ENCODE measurements around the gene ATP1B4.
A peak's percentile ranks its signal among the peaks of the same experiment; 100 is the strongest.
"Not testable (repeated sequence)": the region's sequence is repeated elsewhere in the genome, so short reads cannot be mapped to it uniquely, and the experiment has no call there.

Gene ATP1B4

DNA sequence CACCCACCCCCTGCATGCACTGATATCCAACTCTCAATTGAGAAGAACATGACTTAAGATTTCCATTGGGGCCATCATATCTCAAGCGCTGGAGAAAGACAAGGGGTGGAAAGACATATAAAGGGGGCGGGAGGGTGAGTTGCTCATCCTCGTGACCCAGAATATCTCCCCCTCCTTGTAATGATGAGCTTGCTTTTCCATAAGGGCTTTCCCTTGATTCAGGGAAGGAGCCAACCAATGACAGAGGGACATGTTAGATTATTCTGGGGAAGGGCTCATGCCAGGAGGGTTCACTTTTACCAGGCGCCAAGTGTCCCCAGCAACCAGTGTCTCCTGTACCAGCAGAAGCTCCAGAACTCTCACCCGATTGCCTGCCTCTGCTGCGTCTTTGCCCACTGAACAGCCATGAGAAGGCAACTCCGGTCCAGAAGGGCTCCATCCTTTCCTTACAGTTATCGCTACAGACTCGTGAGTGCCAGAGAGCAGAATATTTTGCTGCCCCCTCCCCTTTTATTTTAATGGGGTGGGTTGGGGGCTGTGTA lies at the start of gene ATP1B4:
Gene ATP1B4, plus strand, starts transcription at position 326 of the 542 bp plus-strand sequence. Its CDS starts 80 bp downstream, at position 406.
- no peak for DNase-seq

DNA sequence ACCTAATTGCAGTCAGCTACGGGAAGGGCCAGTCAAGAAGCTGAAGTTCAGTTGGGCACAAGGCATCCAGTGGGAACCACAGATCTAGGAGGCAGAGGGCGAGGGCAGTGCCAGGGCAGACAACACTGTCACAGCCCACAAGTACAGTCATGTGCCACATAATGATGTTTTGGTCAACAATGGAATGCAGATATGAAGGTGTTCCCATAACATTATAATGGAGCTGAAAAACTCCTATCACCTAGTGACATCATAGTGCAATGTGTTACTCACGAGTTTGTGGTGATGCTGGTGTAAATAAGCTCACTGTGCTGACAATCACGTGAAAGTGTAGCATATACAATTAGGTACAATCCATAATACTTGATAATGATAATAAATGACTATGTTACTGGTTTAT lies 46.1 kb upstream of the ATP1B4 start:
- DNase-seq, result no peak

DNA sequence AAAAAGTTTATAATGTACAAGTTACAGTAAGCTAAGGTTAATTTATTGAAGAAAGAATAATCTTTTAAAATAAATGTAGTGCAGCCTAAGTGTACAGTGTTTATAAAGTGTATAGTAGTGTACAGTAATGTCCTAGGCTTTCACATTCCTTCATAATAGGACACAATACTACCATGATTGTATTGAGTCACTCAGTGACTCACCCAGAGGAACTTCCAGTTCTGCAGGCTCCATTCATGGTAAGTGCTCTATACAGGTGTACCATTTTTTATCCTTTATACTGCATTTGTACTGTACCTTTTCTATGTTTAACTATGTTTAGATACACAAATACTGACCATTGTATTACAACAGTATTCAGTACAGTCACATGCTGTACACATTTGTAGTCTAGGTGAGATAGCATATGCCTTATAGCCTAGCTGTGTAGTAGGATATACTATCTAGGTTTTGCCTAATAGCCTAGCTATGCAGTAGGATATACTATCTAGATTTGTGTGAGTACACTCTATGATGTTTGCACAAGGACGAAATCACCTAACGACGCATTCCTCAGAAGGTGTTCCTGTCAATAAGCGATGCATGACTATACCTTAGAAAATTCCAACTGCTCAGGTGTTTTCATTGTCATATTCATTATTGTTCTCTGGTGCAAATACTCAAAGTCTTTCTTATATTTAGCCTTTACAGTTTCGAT lies 45.2 kb upstream of the ATP1B4 start:
- DNase-seq, result no peak

DNA sequence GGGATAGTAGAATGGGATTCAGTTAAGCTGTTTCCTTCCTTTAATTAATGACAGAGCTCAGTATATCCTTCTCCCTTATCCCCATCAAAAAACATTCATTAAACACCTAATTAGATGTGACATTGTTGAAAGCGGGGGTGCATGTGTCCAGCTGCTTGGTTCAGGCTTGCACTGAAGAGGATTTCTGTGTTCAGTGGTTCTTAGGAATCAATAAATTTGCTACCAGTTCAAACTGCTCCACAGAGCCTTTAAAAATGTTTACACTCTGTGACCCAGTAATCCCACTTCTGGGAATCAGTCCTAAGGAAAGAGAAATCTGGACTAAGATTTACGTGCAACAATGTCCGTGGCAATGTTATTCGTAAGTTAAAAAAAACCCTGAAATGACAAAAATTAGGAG lies 43.5 kb upstream of the ATP1B4 start:
- no peak for DNase-seq

DNA sequence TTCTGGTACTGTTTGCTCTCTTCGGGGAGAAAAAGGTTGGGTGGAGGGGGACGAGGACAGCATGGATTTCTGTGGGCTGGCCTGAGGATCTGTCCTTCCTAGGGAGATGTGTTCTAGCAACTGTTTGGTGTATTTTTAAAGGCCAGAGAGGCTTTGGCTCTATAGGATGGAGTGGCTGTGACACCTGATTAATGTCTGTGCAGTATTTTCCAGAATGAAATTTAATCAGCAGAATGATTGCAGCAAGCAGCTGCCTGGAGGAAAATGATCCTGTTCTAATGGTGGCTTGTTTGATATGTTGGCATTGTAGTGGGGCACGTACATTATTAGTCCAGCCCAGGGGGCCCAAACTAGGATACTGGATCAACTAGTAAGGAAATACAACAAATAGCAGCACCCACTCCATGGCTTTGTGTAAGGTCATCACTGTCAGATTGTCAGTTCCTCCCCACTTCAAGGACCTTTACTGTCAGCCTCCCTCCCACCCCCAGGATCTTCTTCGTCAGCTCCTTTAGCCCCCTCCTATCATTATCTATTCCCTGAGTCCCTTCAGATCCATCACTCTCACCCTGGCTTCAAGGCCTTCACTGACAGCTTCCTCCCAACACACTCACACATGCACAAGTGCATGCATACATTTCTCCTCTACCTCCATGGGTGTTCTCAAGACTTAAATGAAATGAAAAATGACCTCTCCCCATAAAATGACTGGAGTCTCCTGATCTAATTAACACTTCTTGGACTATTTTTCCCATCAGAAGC lies 40.2 kb upstream of the ATP1B4 start:
- DNase-seq, result no peak

DNA sequence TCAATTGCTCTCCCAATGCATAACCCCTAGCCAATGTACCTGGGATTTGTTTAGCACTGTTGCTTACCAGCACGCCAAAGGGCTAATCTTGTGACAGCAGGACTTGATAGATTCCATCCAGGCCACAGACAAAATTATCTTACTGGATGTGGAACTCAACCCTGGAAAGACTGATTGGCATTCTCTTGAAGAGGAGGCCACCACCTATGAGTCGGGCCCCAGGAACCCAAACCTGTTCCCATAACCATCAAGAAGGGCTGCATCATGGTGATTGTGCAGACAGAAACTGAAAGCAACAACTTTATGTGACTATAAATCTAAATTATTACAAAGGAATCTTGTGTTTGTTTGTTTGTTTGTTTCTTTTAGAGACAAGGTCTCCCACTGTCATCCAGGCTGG lies 30.8 kb upstream of the ATP1B4 start:
- DNase-seq, result no peak

DNA sequence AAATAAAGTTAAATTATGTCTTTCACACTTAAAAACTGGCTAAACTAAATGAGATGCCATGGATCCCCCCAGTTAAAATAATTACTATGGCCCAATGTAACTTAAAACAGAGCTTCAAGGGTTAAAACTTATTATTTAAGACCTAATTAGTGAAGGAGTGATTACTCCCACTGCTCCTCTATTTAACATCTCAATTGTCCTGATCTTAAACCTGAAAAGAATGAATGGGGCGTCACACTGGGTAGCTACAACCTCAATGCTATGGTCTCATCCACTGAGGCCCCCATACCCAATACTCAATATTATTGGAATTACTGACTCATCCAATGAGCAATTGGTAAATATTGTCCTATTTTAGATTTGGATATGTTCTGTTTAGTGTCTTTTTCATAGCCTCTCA lies 29.5 kb upstream of the ATP1B4 start:
- DNase-seq, result no peak

DNA sequence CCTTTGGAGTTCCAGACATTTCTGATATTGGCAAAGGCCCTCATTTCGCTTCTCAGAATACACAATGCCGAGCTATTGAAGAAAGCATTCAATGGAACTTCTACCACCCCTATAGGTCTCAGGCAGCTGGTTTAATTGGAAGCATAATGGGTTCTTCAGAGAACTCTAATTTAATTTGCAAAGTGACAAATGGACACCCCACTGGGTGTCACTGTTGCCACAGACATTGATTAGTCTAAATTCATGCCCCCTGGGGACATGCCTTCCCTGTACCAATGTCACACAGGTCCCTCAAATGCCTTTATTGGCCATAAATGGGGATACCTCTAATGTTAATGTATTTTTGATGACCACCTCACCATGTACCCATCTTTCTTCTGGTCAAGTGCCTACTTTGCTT lies 27.7 kb upstream of the ATP1B4 start:
- peak in 1 of 2 experiments; percentile 1 for DNase-seq

DNA sequence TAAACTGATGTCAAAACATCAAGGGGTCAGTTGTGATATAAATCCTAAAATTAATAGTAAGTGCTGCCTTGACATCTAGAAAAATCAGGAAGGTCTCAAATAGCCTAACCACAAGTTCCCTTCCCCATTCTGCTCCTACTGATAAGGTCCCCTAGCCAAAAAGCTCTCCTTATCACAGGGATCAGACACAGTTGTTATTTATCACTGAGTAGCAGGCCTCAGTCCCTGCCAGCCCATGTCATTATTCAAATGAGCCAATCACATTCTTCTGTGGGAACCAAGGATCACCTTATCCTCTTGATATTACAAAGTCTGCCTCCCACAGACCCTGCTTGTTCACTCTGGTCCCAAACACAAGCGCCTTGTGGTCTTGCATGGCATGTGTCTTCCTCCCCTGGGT lies 27.3 kb upstream of the ATP1B4 start:
- DNase-seq, result no peak

DNA sequence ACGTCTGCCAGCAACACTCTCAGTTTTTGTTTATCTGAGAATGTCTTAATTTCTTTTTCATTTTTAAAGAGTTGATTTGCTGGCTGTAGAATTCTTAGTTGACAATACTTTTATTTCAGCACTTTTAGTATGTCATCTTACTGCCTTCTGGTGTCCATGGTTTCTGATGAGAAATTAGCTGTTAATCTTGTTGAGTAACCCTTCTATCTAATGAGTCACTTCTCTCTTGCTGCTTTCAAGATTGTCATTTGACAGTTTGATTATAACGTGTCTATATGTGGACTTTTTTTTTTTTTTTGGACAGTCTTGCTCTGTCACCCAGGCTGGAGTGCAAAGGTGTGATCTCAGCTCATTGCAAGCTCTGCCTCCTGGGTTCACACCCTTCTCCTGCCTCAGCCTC lies 26.6 kb upstream of the ATP1B4 start:
- no peak for DNase-seq

DNA sequence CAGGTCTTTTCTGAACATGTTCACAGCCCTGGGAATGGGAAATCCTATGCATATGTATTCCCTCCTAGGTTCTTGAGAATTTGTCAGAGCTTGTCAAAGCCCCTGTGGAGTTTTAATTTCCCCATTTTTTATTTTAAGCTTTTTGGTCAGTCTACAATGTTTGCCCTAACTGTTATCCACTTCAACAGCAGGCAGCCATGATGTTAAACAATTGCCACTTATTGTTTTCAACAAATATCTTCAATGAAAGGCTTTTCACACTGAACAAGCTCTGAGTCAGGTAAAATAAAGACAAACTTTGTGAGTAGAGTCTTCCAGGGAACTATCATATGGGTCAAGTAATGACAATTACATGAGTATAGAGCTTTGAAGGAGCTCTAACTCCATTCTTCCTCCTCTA lies 25.0 kb upstream of the ATP1B4 start:
- no peak for DNase-seq

DNA sequence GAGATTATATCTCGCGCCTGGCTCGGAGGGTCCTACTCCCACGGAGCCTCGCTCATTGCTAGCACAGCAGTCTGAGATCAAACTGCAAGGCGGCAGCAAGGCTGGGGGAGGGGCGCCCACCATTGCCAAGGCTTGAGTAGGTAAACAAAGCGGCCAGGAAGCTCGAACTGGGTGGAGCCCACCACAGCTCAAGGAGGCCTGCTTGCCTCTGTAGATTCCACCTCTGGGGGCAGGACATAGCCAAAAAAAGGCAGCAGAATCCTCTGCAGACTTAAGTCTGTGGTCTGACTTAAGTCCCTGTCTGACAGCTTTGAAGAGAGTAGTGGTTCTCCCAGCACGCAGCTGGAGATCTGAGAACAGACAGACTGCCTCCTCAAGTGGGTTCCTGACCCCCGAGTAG lies 17.3 kb upstream of the ATP1B4 start:
- DNase-seq, result not testable (repeated sequence)

DNA sequence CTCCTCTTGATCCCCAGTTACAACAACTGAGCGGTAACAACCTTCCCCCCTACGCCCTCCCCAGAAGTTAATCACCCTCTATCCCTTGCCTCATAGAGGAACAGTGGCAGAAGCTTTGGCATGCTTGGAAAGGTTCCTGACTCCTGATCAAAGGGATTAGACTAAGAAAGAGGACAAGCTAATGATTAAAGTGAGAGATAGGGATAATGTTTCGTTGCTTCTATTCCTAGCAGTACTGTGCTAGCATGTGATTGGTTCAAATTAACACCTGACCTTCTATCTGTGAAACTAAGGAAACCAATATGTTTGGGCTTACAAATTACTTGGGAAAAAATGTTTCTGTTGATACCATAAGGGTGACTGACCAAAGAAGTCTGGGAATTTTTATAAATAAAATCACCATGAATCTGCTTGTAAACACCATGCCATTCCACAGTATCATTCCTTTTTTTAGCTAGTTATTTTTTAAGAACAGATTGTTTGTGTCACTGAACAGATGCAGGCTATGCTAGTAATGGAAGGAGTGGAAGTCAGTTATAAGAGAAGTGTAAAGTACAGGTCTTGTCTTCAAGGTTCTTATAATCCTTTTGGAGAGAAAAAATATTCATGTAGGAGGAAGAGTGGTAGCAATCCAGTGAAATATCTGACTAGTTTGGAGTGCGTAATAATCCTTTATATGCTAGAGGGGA lies 11.3 kb upstream of the ATP1B4 start:
- DNase-seq, result no peak

DNA sequence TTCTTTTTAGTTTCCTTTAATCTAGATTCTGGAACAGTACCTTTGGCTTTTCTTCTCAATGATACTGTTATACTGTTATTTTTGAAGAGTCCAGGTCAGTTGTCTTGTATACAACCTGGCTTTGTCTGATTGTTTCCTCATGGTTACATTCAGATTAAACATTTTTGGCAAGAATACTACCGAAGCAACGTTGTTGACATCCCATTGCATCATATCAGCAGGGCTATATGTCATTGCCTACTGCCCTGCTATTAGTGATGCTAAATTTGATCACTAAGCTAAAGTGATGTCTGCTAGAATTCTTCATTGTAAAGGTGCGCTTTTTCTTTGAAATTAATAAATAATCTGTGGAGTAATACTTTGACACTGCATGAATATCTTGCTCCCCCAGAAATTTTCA lies 5.8 kb upstream of the ATP1B4 start:
- DNase-seq, result no peak

DNA sequence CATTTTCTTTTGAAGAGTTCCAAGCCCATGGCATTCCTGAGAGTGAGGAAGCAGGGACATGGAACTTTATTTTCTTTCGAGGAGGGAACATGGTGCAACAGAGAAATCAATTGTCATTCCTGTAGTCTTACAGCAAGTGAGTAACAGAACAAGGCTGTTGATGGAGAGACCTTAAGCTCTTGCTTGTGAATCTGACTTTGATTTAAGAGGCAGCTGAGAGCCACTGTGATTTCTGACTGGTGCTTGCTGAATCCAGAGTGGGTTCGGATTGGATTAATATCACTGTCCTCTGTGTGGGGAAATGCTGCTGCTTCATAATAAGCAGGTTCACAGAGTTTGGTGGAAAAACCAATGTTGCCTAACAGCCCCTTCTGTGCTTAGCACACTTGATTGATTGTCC lies 4.7 kb upstream of the ATP1B4 start:
- DNase-seq, result no peak

DNA sequence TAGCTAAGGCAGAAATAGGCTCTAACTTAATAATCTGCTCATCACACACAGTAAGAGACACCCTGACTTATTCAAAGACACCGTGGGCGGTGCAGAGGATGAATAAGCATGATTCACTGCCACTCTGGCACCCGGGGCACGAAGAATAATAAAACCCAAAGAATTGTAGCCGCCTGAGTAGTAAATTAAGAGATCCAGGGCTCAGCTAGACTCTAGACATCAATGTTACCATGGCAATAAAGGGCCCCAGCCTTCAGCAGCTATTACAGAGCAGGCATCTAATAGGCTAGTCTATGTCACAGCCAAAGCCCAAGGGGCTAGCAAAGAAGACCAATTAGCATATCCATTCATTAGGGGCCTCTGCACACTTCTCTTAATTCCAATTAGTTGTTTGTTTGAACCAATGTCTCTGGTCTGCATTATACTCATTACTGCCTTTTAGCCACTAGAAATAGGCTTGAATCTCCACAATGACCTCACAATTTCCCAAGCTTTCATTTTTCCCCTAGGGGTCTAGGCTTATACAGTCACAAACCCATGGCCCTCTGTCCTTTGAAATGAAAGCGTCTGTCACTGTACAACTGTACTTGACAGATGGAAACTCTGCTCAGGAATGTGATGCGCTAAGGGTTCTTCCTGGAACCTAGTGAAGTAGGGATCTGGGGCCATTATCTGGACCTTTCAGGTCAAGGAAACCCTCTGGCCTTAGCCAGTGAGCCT lies 3.0 kb upstream of the ATP1B4 start:
- DNase-seq, result peak in 1 of 2 experiments; percentile 2

DNA sequence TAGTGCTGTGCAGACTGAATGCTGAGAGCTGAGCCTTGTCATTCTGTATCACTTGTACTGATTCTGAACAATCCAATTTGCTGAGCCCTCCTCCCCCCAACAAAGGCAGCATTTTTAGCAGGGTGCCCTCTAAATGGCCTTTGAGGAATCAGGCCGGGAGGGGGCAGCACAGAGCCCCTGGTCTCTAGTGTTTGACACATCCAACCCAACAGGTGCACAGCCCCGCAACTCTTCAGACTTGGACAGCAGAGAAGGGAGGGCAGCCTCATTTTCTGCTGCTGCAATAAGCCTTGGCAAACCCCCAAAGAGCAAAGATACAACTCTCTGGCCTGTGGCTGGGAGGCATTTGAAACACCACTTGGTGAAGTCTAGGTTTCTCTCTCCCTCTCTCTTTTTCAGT lies 3.4 kb downstream of the ATP1B4 start:
- DNase-seq, result peak in 1 of 2 experiments; percentile 40

DNA sequence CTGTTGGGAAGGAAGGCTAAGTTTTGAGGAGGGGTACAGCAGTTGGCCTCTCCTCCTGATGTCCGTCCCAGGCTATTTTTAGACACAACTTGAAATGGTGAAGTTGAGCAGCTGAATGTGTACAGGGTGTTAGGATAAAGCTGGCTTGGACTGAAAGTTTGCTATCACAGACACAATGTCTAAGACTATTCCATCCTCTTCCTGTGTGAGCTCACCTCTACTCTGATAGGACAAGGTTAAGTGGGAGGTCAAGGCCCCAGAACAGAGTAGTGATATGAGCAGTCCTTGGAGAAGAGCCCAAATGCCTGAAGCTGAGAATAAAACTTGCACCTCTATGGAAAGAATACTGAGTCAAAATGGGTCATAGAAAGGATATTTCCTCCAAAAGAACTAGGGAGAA lies 4.1 kb downstream of the ATP1B4 start:
- DNase-seq, result no peak

DNA sequence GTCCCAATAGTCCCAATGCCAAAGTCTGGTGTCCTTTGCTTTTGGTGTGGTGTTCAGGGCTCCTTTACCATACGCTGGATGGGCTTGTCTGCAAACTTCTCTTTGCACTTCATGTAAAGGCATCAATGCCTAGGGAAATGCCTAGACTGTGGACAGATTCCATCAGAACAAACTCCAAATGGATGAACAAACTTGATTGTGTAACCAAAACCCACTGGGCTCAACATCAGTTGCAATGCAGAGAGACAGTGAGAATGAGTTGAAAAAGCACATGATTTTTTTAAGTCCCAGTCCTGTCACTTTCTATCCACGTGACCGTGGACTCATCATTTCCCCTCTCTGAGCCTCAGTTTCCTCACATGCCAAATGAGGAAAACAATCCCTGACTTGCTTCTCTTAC lies 4.9 kb downstream of the ATP1B4 start:
- DNase-seq, result no peak

DNA sequence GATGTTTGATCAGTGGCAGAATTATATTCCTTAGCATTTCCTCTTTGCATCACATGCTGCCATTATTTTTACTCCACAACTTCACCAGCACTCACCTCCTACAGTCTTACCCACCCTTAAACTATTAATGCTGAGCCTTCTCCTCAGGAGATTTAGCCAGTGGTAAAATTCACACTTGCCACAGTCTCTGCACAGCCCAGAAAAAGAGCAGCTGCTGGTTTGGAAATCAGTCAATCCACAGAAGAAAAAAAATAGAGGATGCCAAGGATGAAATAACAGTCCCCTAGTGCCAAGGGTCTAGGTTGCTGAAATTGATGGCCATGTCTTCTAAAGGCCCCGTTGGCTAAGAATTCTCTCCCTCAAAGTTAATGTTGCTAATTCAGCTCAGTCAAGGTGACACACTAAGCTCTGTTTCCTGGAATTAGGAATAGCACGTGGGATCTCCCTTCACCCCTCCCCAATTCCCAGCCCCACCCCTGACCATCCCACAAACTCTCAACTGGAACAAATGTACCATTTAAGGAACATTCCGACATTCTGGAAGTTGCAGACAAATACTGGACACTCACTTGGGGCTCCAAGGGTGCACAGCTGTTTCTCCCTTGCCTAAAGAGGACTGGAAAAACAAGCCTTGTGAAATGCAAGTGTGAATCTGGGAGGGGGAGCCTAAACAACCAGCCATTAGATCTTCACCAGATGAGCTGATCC lies 5.7 kb downstream of the ATP1B4 start:
- DNase-seq, result no peak

DNA sequence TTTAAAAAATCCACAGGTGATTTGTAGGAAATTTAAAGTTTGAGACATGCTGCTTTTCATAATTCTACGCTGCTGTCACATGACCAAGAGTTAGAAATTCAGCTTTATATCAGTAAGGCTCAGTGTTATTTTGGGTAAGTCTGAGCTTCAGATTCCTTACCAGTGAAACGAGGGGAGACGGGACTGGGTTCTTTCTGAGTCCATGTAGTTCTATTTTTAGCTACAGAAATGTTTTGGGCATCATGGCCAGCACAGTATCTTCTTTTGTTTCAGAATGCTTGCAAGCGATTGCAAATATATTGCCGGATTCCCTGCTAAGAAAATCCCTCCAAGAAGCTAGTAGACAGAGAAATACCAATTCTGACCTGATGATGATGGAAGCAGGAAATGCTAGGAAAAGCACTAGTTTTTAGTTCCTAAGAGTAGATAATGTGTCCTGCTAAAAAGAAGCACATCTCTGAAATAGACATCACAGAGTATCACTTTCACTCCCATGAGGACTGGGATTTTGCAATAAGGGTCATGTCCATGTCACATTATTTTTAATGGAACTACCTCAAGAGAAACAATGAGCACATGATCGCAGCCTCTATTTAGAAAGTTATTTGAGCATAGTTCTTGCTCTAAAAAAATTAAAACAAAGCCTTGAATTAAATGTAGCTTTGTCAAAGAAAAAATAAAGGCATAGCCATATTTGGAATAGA lies 10.9 kb downstream of the ATP1B4 start:
- no peak for DNase-seq

DNA sequence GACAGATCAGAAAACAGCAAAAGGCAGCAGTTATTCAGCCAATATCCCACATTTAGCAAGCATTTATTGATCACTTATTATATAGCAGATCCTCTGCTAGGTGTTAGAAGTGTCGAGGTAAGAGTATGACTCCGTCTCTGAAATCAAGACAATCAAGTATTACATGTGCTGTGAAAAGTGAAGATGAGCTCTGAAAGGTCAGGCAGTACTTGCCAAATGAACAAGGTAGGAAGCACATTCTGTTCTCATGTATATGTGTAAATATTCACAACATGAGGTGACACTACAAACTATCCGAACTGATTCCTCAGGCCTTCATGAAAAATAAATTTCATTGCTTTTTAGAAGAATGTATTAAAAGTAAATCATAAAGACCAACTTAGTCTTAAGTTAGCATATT lies 15.3 kb downstream of the ATP1B4 start:
- no peak for DNase-seq
